Stimulated activated CD8-positive, alpha-beta memory T cell treated with anti-CD3 and anti-CD28 coated beads, Interleukin-4, amount 100 ng/mL, for 1 hour (primary cell): ENCODE measurements around the gene GRM4.
"Not testable (repeated sequence)": the region's sequence is repeated elsewhere in the genome, so short reads cannot be mapped to it uniquely, and the experiment has no call there.

Source experiments
- DNase-seq, 2 donors: peaks; one replicate each; pipeline ENCODE4 v3.0.0-alpha.2; 2020; ENCODE audit warnings: low read depth in 2 of 2, low spot score in 1 of 2

The GRM4 gene

GRCh38 chr6:34047913-34048867, 97.7 kb downstream of the GRM4 start:
- no peak for DNase-seq

- no peak for DNase-seq
These were observed 99.3 kb downstream of the GRM4 start for GRCh38 chr6:34046617-34047016.

- DNase-seq = no peak
These were observed 100.1 kb downstream of the GRM4 start for GRCh38 chr6:34045771-34046170.

DNA sequence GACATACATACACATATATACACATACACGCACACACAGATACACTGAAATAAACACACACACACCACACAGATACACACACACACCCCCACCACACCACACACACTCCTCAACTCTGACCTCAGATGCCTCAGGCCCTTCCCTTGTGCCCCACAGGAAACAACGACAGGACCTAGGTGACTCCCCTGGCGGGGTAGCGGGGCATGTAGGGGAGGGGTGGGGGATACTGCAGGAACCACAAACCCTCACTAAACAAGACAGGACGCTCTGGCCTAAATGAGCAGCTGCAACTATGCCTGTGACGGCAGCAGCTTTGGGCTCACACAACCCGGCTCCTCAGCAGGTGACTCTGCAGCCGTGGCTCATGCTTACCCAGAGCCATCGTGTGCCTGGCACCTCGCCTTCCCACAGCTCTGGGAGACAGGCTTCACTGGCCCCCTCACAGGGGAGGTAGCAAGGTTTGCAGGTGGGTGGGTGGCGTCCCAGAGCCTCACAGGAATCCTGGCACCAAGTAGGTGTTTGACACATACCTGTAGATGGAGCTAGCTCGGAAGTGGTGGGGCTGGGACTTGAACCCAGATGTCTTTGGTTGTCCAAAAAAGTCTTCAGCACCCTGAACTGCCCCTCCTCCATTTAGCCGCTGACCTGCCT, 100.8 kb downstream of the GRM4 start:
- DNase-seq = no peak

- DNase-seq = no peak
These were observed 102.5 kb downstream of the GRM4 start for GRCh38 chr6:34043359-34043758.

DNA sequence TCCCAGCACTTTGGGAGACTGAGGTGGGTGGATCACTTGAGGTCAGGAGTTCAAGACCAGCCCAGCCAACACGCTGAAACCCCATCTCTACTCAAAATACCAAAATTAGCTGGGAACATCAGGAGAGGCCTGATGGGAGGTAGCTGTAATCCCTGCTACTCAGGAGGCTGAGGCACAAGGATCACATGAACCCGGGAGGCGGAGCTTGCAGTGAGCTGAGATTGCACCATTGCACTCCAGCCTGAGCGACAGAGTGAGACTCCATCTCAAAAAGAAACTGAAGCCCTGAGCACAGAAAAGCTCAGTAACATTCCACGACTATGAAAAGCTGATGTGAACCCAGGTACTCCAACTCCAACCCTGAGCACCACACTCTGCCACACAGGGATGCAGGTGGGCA, 103.9 kb downstream of the GRM4 start:
- DNase-seq = not testable (repeated sequence)

- no peak for DNase-seq
These were observed 104.5 kb downstream of the GRM4 start for GRCh38 chr6:34041385-34041784.

GRCh38 chr6:34039943-34040342, 105.9 kb downstream of the GRM4 start:
- no peak for DNase-seq

DNA sequence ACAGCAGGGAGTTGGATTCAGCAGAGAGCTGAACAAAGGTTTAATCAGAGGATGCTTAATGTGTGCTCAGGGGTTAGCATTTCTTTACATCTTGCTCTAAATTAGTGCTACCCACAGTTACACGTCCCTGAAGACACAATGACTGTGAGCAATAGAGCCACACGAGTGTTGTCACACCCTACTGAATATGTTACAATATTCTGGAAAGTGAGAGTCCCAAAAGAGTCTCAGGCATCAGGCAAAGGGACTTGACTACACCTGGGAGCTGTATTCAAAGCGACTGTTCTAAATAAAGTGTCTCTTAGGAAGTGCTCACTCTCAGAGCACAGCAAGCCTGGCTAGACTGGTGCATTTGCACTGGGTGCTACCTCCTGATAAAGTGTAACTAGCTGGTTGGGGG, 108.7 kb downstream of the GRM4 start:
- DNase-seq = no peak

GRCh38 chr6:34036357-34037069, 109.4 kb downstream of the GRM4 start:
- no peak for DNase-seq

DNA sequence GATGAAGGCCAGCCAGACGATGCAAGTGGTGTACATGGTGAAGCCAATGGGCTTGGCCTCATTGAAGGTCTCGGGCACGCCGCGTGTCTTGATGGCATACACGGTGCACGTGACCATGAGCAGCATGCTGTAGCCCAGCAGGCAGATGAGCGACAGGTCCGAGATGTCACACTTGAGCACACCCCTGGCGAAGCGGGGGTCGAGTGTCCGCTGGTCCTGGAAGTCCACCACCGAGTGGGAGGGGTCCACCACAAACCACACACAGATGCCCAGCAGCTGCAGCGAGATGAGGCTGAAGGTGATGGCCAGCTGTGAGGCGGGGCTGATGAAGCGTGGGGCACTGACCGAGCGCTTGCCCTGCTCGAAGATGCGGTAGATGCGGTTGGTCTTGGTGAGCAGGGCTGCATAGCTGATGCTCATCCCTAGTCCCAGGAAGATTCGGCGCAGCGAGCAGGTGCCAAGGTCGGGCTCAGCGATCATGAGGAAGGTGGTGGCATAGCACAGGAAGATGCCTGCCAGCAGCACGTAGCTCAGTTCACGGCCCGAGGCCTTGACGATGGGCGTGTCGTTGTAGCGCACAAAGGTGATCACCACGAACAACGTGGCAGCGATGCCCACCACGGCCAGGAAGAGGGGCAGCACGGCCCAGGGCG, 110.1 kb downstream of the GRM4 start:
- DNase-seq = no peak

GRCh38 chr6:34035161-34035560, 110.7 kb downstream of the GRM4 start:
- no peak for DNase-seq

DNA sequence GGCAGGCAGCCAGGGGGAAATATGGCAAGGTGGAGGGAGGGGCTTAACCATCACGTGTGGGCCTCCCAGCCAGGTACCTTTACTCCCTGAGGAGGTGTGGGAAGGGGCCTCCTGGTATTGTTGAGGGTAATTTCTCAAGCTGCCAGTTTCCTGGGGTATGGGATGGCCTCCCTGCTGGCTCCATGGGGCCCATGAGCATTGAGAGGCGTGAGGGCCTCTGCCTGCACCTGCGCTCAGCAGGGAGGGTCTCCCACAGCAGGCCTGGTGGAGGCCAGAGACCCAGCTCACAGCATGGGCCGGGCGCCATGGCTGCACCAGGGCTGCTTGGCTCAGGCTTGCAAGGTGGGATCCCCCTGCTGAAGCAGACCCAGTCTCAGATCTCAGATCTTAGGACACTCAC, 113.0 kb downstream of the GRM4 start:
- DNase-seq = no peak

- DNase-seq = no peak
These were observed 114.1 kb downstream of the GRM4 start for GRCh38 chr6:34031625-34032383.

DNA sequence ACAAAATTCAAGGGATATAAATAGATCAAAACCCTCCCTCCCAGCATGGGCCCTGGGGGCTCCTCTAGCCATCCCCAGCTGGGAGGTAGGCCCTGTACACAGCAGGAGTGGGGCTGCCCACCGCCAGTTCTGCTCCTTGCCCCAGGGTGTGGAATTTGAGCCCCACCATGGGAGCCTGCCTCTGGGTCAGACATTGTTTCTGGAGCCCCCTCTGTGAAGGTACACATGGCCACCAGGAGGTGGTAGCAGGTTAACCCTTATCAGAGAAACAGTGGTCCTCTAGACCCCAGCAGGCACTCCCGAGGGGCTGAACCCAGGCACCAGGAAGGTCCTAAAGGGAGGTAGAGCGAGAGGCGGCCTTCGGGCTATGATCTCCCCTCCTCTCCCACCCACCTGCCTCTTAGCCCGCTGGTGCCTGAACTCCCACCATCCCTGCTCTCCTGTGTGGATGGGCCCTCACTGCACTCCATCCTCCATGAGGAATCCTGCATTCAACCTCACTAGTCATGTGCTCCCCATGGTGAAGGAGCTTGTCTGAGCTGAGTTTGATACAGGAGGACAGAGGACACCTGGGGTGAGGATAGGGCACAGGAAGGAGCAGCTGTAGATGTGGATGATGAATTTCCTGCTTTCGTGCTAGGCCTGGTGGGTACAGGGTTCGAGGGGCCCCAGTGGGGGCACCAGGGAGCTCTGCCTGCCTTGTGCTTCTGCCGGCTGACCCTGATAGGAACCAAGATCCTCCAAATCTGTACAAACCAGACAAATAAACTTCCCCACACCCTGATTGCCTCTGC, 114.9 kb downstream of the GRM4 start:
- DNase-seq = no peak

DNA sequence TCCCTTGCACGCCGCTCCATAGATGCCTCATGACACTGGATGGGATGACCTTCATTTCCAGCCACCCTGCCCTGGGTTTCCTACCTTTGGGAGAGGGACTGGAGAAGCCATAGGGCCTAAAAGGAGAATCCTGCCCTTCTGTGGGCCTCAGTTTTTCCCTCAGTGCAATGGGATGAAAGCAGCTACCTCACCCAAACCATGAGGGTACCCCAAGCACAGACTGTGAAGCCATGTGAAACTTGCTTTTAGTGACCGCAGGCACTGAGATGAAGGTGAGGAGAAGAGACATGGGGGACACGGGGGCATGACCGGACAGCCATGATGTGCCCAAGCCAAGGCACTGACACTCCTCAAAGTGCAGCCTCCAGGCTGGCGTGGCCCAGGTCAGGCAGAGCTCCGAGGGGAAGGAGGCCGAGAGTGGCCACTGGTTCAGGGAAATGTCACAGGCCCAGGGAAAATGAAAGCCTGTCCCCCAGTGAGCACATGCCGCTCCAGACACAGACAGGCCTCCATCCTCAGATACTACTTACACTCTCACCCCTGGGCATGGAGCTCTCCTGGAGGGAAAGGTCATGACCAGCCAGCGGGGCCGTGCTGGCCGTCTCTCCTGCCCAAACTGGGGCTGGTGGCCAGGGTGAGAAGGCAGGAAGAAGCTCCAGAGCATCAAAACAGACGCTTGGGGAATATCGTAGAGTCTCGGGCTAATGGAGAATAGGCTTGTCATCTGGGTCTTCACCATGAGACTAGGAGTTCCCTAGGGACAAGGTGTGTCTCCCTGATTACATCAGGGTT, 116.2 kb downstream of the GRM4 start:
- DNase-seq = no peak

GRCh38 chr6:34028691-34029360, 117.1 kb downstream of the GRM4 start:
- no peak for DNase-seq

- DNase-seq = no peak
These were observed 117.9 kb downstream of the GRM4 start for GRCh38 chr6:34027939-34028441.
